Suppressor macrophage (primary cell): Measurements from ENCODE around the gene TIMM8A.
A peak's percentile ranks its signal among the peaks of the same experiment; 100 is the strongest.
"Not testable (repeated sequence)": the region's sequence is repeated elsewhere in the genome, so short reads cannot be mapped to it uniquely, and the experiment has no call there.

Experiments
- DNase-seq, 4 experiments: peaks; one replicate each; pipeline ENCODE4 v3.0.0-alpha.2; 2020 to 2022

Gene TIMM8A

GRCh38 chrX:101359966-101360365 is 11.4 kb upstream of the TIMM8A start:
- DNase-seq = no peak

GRCh38 chrX:101357166-101357795 is 8.7 kb upstream of the TIMM8A start:
- DNase-seq = peak in 1 of 4 experiments; percentile 7

- DNase-seq = no peak
Measured at GRCh38 chrX:101349193-101349562, 636 bp upstream of the TIMM8A start.

- peak in 2 of 4 experiments; percentile 2 to 3 for DNase-seq
Measured at GRCh38 chrX:101347859-101348451, 587 bp downstream of the TIMM8A start.

GRCh38 chrX:101337776-101338271 is 10.7 kb downstream of the TIMM8A start:
- no peak for DNase-seq

GRCh38 chrX:101334310-101334709 is 14.2 kb downstream of the TIMM8A start:
- not testable (repeated sequence) for DNase-seq

- DNase-seq = not testable (repeated sequence)
Measured at GRCh38 chrX:101326600-101326999, 21.9 kb downstream of the TIMM8A start.

GRCh38 chrX:101303790-101304189 is 44.8 kb downstream of the TIMM8A start:
- DNase-seq = no peak
